Peyer's patch (tissue), 4 donors: ENCODE results near the gene MIOX. TPM values are rescaled to one million over a fixed set of nuclear protein-coding genes. Genes with fewer than 3 reads are reported as not detected.

Source experiments
- DNase-seq, 3 donors: peaks; one replicate each; pipeline ENCODE4 v3.0.0-alpha.2; 2017 to 2019
- H3K27ac ChIP-seq, 4 donors: fragments of 200-600 bp; sonication (generic); one replicate each; pipeline ENCODE4 v1.5.1; 2016 to 2019
- H3K27me3 ChIP-seq, 2 donors: fragments of 200-600 bp; sonication (generic); one replicate each; pipeline ENCODE4 v1.5.1; 2019
- H3K36me3 ChIP-seq, 3 donors: fragments of 200-600 bp; sonication (generic); one replicate each; pipeline ENCODE4 v1.5.1; 2016 to 2019
- H3K4me1 ChIP-seq, 4 donors: fragments of 200-600 bp; sonication (generic); one replicate each; pipeline ENCODE4 v1.5.1; 2016 to 2019
- H3K4me3 ChIP-seq, 4 donors: fragments of 200-600 bp; sonication (generic); 1 replicate in 3 of 4; 2 replicates in 1 of 4; pipeline ENCODE4 v1.5.1; 2016 to 2019; ENCODE audit warnings: mild to moderate bottlenecking in 1 of 4
- H3K9me3 ChIP-seq, 4 donors: fragments of 200-600 bp; sonication (generic); one replicate each; pipeline ENCODE4 v1.5.1; 2016 to 2019; ENCODE audit warnings: mild to moderate bottlenecking in 1 of 4
- POLR2A ChIP-seq, 2 donors: fragments of 450-650 bp; IDR thresholded peaks; one replicate each; pipeline ENCODE4 v1.5.1; 2017; ENCODE audit warnings: antibody characterized with exemption in 2 of 2, mild to moderate bottlenecking in 2 of 2, moderate library complexity in 2 of 2
- total RNA-seq, 4 donors: library from RNA; depleted of rRNA; stranded (reverse); fragments of >200 nt; gene quantifications; one replicate each; pipeline ENCODE4 v1.1.0, GENCODE V29; 2016
- TF ChIP-seq, protein P1 (sequence below), 6 experiments: fragments of 450-650 bp in 4 of 6; fragments of 200-600 bp in 2 of 6; sonication (generic) in 1 of 6; IDR thresholded peaks; one replicate each; pipeline ENCODE4 v1.5.1; 2017 to 2019; ENCODE audit warnings: antibody characterized with exemption in 6 of 6, mild to moderate bottlenecking in 3 of 6, moderate library complexity in 1 of 6

The MIOX gene
- total RNA-seq, 4 donors from 2014 or later, result not detected

DNA sequence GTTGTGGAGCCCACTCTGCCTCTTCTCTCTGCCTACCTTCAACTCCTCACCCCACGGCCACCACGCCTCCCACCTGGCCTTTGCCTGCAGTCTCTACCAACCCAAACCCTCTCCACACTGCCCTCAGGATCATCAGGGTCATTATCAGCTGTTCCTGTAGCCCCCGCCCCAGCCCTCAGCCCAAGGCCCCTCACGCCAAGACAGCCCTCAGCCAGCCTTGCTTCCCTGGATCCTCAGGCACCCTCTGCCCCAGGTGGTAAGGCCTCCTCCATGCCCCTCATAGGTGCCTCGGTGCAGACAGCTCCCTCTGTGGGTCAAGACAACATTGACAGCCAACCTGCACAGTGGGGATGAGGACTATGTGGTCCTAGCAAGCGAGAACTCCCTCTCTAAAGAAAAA, 13.6 kb upstream of the MIOX start:
- no peak for TF ChIP-seq POLR2A (IDR thresholded peaks at IDR 0.05)
- TF ChIP-seq, protein P1, sequence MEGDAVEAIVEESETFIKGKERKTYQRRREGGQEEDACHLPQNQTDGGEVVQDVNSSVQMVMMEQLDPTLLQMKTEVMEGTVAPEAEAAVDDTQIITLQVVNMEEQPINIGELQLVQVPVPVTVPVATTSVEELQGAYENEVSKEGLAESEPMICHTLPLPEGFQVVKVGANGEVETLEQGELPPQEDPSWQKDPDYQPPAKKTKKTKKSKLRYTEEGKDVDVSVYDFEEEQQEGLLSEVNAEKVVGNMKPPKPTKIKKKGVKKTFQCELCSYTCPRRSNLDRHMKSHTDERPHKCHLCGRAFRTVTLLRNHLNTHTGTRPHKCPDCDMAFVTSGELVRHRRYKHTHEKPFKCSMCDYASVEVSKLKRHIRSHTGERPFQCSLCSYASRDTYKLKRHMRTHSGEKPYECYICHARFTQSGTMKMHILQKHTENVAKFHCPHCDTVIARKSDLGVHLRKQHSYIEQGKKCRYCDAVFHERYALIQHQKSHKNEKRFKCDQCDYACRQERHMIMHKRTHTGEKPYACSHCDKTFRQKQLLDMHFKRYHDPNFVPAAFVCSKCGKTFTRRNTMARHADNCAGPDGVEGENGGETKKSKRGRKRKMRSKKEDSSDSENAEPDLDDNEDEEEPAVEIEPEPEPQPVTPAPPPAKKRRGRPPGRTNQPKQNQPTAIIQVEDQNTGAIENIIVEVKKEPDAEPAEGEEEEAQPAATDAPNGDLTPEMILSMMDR (IDR thresholded peaks at IDR 0.05), result peak in 5 of 6 experiments; percentile 16 to 52 (median 46)
- H3K27ac ChIP-seq, result peak overlapping the region in 1 of 4 donors; percentile 90
- peaks cover 22 to 63% (median 53%) of the 10 kb centered on the region in 4 donors for H3K4me1 ChIP-seq
- peak in 2 of 3 donors; percentile 59 to 69 for DNase-seq
- peaks cover 0 to 2% (median 0%) of the 10 kb centered on the region in 3 donors for H3K36me3 ChIP-seq
- no peaks in the 10 kb centered on the region for H3K9me3 ChIP-seq
- H3K27me3 ChIP-seq, result no peaks in the 10 kb centered on the region
- peak overlapping the region in 2 of 4 donors; percentile 97 to 99 for H3K4me3 ChIP-seq

DNA sequence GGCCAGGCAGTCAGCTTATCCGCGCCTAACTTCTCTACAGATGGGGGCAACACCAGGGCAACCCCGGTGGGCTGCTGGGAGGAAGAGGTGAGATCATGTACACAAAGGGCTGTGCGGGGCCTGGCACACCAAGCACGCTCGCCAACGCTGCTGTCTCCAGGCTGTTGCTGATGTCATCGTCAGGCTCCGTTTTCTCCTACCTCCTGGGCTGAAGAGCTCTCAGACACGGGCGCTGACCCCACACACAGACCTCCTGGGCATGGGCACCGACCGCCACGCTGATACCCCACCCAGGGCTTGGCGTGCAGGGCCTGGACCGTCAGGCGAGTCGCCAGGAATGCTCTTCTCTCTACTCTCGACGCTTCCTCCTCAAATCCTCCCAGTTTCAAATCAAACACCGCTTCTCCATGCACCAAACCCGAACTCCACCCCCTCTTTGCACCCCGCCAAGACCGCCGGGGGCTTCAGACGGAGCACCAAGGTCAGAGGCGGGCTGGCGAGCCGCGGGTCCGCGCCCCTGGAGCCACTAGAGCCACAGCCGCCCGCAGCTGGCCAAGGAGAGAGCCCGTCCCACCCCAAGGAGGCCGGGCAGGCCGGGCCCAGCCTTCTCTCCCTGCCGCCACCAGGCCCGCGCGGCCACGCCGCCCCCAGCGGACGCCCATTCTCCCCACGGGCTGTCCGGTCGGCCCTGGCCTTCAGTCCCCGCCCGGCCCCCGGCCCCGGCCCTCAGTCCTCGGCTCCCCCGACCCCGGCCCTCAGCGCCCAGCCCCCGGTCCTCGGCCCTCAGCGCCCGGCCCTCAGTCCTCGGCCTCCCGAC, 12.6 kb upstream of the MIOX start:
- H3K4me1 ChIP-seq, result peaks cover 22 to 56% (median 48%) of the 10 kb centered on the region in 4 donors
- no peaks in the 10 kb centered on the region for H3K9me3 ChIP-seq

DNA sequence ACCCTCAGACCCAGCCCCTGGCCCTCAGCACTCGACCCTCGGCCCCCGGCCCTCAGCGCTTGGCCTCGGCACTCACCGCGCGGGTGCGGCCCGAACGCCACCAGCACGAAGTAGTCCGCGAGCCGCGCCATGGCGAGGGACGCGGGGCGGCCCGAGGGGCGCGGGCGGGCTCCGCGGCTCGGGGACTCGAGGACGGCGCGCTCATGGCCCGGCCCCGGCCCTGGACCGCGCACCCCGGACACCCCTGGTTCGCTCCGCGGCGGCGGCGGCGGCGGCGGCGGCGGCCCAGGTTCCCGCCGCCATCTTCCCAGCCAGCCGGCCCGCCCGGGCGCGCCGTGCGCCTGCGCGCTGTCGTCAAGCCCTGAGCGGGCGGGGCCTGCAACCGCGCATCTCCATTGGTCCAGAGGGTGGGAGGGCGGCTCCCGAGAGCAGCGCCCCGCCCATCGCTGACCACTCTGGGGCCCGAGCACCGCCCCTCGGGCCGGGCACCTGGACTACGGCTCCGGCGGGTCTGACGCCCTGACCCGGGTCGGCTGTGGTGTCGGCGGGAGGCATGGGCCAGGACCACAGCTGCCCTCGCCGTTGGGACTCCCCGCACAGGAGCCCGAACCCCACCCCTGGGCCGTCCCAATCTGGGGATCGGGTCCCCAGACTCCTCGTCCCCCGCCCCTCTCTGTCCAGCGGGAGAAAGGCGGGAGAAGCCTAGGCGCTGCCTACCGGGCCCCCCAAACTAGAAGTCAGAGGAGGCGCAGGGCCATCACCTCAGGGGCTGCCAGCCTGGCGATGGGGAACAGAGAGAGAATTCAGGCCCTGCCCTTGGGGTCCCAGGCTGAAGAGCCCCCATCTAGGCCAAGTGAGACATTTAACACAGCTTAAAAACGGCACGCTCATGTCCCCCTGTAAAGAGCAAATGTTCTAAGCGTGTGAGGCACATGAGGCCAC, 11.7 kb upstream of the MIOX start, which contains the start of gene SBF1:
Gene SBF1 (minus strand): TSS at position 326 of the 942 bp plus-strand sequence. CDS start 195 bp downstream, at position 131.
- H3K27me3 ChIP-seq, result no peaks in the 10 kb centered on the region
- H3K36me3 ChIP-seq, result no peaks in the 10 kb centered on the region
- H3K27ac ChIP-seq, result peak within 1 kb of the TSS; percentile 85 to 92 (median 90)
- H3K4me1 ChIP-seq, result peaks cover 19 to 47% (median 42%) of the 10 kb centered on the region in 4 donors
- H3K4me3 ChIP-seq, result peak within 1 kb of the TSS; percentile 94 to 99 (median 98)
- peak; percentile 93 to 96 (median 95) for DNase-seq
- H3K9me3 ChIP-seq, result no peaks in the 10 kb centered on the region
- peak; percentile 47 to 88 for TF ChIP-seq POLR2A (IDR thresholded peaks at IDR 0.05)
- TF ChIP-seq, protein P1 (IDR thresholded peaks at IDR 0.05), result no peak

More for the DNA sequence above, 12.6 kb upstream of the MIOX start:
- TF ChIP-seq, protein P1 (IDR thresholded peaks at IDR 0.05), result no peak
- TF ChIP-seq POLR2A (IDR thresholded peaks at IDR 0.05), result no peak
- H3K27me3 ChIP-seq, result no peaks in the 10 kb centered on the region
- peak overlapping the region; percentile 94 to 99 (median 98) for H3K4me3 ChIP-seq
- peak overlapping the region; percentile 85 to 92 (median 90) for H3K27ac ChIP-seq
- H3K36me3 ChIP-seq, result no peaks in the 10 kb centered on the region
- DNase-seq, result peak in 1 of 3 donors; percentile 74

DNA sequence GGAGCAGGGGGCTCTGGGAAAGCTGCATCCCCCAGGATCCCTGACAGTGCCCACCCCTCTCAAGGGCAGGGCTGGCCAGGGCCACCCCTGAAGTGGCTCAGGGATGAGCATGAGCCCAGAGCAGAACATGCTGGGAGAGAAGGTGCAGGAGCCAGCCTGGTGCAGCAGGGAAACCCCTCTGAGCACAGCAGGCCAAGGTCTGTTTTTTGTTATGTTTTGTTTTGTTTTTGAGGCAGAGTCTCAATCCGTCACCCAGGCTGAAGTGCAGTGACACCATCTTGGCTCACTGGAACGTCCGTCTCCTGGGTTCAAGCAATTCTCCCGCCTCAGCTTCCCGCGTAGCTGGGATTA, 11.0 kb upstream of the MIOX start:
- H3K27ac ChIP-seq, result peak overlapping the region in 1 of 4 donors; percentile 90
- H3K27me3 ChIP-seq, result peaks cover 0 to 4% of the 10 kb centered on the region in 2 donors
- no peaks in the 10 kb centered on the region for H3K9me3 ChIP-seq
- peaks cover 12 to 40% (median 36%) of the 10 kb centered on the region in 4 donors for H3K4me1 ChIP-seq
- TF ChIP-seq, protein P1 (IDR thresholded peaks at IDR 0.05), result no peak
- TF ChIP-seq POLR2A (IDR thresholded peaks at IDR 0.05), result no peak
- peak overlapping the region in 1 of 4 donors; percentile 99 for H3K4me3 ChIP-seq
- no peaks in the 10 kb centered on the region for H3K36me3 ChIP-seq
- DNase-seq, result no peak

DNA sequence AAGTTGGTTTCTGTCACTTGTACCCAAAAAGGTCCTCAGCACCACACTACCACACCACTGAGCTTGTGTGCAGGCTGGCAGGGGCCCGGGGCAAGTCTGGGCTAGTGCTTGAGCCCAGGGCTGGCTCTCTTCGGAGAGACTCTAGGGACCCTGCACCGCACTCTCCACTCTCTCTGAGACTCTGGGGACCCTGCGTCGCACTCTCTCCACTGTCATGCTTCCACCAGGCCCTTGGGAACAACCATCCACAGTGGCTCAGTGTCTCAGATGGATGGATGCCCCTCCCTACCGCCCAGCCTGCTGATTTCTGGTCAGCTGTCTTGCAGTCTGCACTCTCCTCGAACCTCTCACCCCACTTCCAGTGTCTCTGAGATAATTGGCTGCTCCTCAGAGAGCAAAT, 9.8 kb upstream of the MIOX start:
- Histone ChIP-seq H3K4me3 (no peak overlapping the region), H3K27me3 (peaks cover 0 to 15% of the 10 kb centered on the region in 2 donors), H3K36me3 (no peaks in the 10 kb centered on the region), H3K27ac (no peak overlapping the region), H3K9me3 (no peaks in the 10 kb centered on the region), H3K4me1 (peaks cover 2 to 39% (median 29%) of the 10 kb centered on the region in 4 donors)
- TF ChIP-seq, protein P1 (IDR thresholded peaks at IDR 0.05), result no peak
- no peak for TF ChIP-seq POLR2A (IDR thresholded peaks at IDR 0.05)
- no peak for DNase-seq
